COLO668 (cell line): ENCODE measurements around the gene KIZ.

Experiments
- DNase-seq: peaks from one replicate; lab custom pipeline; 2025; ENCODE audit not compliant: unreplicated experiment; lab: John Stamatoyannopoulos, UW

The KIZ gene, protein sequence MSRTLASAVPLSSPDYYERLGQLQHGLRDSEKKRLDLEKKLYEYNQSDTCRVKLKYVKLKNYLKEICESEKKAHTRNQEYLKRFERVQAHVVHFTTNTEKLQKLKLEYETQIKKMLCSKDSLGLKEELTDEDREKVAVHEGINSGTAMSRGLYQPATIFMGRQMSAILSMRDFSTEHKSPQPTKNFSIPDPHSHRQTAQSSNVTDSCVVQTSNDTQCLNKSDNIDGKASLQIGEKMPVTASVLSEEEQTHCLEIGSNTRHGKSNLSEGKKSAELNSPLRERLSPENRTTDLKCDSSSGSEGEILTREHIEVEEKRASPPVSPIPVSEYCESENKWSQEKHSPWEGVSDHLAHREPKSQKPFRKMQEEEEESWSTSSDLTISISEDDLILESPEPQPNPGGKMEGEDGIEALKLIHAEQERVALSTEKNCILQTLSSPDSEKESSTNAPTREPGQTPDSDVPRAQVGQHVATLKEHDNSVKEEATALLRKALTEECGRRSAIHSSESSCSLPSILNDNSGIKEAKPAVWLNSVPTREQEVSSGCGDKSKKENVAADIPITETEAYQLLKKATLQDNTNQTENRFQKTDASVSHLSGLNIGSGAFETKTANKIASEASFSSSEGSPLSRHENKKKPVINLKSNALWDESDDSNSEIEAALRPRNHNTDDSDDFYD

DNA sequence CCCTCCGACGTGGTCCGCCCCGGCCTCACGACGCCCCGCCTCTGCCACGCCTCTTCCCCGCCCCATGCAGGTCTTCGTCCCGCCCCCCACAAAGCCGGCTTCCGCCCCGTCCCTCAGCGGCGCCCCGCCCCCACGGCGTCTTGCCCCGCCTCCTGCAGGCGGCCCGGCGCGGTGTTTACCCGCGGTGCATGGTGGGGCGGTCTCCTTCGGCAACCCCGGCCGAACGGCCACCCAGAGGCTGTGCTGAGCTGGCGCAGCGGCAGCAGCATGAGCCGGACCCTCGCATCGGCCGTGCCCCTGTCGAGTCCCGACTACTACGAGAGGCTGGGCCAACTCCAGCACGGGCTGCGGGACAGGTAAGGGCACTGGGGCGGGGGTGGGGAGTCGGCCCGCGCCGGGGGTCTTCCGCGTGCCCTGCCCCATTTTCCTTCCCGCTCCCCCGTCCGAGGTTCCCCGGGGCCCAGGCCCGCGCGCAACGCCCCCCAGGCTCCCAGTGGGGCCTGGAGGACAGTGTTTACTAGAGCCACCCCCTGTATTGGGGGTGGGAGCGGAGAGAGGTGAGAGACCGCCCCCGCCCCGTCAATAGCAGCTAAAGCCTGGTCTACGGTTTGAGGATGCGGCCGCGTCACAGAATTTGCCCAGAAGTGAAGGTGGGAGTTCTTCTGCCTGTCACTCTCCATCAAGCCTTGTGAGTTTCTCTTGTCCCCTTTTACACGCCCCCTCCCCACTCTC, at the start of gene KIZ:
Gene KIZ, plus strand, starts transcription at position 234 of the 732 bp plus-strand sequence. Its CDS starts 34 bp downstream, at position 268.
- DNase-seq: peak; percentile 98

DNA sequence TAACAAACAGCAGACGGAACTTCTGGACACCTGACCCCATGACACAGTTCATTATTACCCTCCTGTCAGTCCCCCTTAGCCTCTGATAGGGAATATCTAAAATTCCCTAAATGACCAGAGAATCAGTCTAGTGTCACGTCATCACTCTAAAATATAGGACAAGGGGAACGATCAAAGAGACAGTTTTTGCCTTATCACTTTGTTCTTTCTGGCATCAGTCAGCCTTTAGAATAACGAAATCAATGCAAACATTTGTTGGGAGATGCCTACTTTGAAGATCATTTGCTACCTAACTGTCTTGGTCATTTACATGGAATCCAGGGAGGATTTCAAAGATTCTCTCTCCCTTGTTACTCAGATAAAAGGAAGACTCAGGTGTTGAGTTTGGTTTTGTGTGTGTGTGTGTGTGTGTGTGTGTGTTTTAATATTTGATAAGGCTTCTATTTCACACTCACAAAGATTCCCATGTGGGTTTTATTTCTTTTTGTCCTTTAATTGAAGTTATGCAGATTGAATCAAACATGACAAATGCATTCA, 48.0 kb upstream of the KIZ start:
- no peak for DNase-seq

GRCh38 chr20:21082584-21082983, 43.3 kb upstream of the KIZ start:
- no peak for DNase-seq

DNA sequence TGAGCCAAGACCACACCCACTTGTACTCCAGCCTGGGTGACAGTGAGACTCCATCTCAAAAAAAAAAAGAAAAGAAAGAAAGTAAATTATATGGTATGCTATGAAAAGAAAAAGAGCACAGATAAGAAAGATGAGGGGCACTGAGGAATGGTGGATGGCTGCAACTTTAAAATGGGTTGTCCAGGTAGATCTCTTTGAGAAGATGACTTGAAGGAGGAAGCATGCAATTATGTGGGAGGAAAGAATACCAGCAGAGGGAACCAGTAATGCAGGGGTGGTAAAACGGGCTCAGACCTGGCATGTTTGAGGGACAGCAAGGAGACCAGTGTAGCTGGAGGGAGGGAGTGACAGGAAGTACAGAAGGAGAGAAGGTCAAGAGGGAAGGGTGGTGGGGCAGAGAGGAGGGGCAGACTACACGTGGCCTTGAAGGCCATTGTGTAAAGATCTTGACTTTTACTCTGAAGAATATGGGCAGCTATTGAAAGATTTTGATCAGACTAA, 42.0 kb upstream of the KIZ start:
- DNase-seq: no peak

GRCh38 chr20:21087862-21088540, 37.9 kb upstream of the KIZ start:
- DNase-seq: no peak

- DNase-seq: no peak
Observed at GRCh38 chr20:21089391-21089790, 36.5 kb upstream of the KIZ start.

- DNase-seq: no peak
Observed at GRCh38 chr20:21090111-21090618, 35.7 kb upstream of the KIZ start.

GRCh38 chr20:21090721-21091120, 35.2 kb upstream of the KIZ start:
- DNase-seq: peak; percentile 72

GRCh38 chr20:21092806-21093205, 33.1 kb upstream of the KIZ start:
- DNase-seq: no peak

DNA sequence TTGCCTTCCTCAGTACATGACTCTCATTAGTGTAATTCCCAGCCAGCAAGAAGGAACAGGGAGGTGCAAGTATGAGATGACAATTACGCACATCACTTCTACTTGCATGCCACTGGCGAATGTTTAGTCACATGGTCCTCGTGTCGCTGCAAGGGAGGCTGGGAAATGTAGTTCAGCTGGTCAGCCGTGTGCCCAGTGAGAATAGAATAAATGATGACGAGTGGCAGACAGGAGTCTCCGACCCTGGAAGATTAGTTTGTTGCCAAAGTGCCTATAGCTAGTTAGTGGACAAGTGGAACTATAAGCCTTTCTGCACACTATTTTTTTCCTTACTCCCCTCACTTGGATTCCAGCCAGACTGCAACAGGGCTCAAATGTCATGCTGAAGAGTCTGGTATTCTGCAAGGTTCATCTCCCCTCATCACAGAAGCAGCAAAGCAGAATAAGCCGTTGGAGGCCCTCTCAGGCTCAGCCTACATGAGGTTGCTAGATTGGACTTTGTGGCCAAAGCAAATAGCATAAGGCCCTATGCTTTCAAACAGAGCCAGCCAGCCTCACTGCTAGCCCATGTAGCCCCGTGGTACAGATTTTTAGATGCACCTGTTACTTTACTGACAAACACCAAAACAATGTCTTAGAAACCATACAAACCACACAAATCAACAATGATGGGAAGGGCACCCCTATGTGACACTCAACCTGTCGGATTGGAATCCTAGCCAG, 29.4 kb upstream of the KIZ start:
- DNase-seq: no peak

GRCh38 chr20:21099751-21100577, 25.9 kb upstream of the KIZ start:
- peak; percentile 79 for DNase-seq

GRCh38 chr20:21100578-21101452, 25.1 kb upstream of the KIZ start:
- peak; percentile 55 for DNase-seq

DNA sequence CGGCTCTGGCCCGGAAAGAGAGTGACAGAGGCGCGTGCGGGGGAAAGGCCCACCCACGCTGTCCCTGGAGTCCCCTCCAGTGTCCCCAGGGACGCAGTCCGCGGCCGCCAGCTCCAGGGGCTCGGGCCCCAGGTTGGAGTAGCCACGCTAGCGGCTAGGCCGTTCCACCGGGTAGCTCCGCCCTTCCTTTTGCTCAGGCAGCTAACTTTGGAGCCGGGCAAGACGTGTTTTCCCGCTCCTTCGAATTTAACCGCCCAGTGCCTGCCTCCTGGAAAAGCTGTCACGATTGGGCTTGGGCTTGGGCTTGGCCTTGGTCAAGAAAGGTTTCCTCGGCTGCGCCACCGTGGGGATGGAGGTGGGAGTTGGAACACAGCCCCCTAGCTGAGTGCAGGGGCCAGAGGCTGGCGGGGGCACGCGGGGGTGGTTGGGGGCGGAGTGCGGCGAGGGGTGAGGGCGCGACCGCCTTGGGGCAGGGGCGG, 24.4 kb upstream of the KIZ start:
- peak; percentile 60 for DNase-seq

- DNase-seq: peak; percentile 60
Observed at GRCh38 chr20:21101932-21102575, 23.8 kb upstream of the KIZ start.

DNA sequence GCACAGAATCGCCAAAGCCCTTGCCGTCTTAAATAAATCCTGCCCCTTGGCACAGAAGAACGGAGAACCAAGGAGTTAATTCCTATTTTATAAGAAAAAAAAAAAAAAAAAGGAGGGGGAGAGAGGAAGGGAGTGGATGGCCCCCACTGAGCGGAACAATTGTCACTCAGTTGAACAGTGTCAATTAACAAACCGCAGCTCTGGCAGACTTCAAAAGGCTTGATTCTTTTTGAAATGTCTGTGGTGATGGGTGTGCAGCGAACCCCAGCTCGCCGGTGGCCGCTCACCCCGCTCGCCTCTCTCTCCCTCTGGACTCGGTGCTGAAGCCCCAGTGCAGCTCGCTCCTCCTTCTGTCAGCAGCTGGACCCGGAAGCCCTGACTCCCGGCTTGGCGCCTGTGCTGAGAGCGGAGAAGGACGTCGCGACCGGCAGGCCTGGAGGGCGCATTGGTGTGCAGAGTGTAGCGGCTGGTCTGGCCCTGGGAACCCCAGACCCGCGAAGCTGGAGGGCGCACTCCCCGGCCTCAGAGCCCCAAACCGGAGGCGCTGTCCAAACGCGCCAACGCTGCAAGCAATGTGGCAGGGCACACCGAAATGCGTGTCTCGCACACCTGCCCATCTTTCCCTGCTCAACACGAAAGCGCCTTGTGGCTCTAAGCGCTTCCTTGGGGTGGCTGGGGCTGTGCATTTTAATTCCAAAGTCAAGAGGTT, 23.1 kb upstream of the KIZ start:
- DNase-seq: peak; percentile 67

DNA sequence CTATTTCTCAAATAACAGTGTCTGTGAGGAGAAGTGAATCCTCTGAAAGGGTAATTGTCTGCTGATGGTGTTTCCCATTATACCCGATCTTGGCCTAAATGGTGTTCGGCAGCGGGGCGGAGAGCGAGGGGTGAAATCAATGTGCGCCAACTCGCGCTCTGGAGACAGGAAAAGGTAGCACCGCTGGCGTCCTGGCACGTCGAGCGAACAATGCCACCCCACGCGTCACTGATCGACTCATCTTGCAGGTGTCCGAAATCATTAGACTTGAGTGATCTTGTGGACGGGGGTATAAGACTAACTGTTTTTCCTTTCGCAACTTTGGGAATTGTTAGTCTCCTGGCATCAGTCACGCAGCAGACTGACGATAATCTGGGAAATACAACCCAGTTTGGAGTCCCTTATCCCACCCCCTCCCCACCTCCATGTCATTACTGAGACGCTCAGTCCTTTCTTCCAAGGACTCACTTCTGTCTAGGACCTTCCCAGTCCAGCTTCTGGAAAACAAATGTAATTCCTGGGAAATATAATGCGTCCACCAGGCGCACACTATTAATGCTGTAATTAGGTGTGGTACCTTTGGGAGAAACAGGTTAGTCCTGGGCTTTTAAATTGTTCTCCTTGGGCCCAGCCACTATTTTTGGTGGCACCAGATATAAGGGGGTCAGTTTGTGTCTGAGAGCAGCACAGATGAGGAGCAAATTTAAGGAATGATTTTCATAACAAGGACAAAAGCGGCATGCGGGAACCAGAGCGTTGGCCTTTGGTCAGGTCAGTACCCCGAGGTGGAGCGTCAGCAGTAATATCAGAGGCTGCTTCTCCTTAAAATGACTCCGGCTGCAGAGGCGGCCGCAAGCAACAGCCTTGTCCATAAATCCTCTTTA, 22.1 kb upstream of the KIZ start:
- no peak for DNase-seq
